ENCODE results near the gene CLASRP.
"Not testable (repeated sequence)": the region's sequence is repeated elsewhere in the genome, so short reads cannot be mapped to it uniquely, and the experiment has no call there.

The CLASRP gene

DNA sequence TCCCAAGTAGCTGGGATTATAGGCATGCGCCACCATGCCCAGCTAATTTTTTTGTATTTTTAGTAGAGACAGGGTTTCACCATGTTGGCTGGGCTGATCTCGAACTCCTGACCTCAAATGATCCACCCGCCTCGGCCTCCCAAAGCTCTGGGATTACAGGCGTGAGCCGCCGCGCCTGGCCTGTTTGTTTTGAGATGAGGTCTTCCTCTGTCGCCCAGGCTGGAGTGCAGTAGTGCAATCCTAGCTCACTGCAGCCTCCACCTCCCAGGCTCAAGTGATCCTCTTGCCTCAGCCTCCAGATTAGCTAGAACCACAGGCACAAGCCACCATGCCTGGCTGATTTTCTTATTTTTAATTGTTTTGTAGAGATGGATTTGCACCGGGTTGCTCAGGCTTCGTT is 67.5 kb downstream of the CLASRP start:
- not testable (repeated sequence) for DNase-seq

DNA sequence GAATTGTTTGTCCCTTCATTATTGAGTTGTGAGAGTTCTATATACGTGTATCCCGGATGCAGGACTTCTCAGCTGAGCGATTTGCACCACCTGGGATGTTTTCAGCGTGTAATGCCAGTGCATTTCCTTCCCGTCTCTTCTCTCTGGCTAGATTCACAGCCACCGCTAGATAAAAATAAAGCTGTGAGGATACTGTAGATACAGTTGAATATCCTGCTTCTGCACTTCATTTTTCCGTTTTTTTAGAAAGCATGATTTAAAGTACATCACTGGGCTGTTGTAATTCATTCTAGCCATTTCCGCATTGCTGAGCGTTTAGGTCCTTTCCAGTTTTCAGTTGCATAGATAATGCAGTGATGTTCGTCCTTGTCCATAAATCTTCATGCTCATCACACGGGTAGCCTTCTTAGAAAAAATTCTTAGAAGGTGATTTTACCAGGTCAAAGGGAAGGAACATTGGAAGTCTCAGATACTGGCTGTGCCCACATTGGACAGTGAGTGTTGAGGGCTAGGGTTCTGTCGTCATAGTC is 68.8 kb downstream of the CLASRP start:
- no peak for DNase-seq

GRCh38 chr19:45110851-45111266 is 72.0 kb downstream of the CLASRP start:
- DNase-seq = no peak

GRCh38 chr19:45112111-45112827 is 73.4 kb downstream of the CLASRP start:
- DNase-seq = no peak

DNA sequence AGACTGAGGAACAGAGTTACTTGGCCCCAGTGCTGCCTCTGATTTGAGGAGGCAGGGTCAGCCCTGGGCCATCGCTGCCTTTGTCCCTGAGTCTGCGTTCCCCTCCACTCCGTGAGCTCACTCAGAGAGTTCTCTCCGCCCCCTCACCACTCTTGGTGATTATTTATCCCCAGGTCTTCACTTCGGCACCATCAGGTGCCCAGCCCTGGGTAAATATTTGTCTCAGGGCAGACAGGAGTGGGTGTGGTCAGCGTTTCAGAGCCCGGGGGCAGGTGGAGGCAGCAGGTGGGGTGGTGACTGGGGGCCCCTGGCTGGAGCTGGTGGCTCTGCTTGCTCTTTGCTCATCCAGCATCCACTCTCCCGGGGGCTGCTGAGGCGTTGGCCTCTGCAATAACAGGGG is 74.8 kb downstream of the CLASRP start:
- no peak for DNase-seq

DNA sequence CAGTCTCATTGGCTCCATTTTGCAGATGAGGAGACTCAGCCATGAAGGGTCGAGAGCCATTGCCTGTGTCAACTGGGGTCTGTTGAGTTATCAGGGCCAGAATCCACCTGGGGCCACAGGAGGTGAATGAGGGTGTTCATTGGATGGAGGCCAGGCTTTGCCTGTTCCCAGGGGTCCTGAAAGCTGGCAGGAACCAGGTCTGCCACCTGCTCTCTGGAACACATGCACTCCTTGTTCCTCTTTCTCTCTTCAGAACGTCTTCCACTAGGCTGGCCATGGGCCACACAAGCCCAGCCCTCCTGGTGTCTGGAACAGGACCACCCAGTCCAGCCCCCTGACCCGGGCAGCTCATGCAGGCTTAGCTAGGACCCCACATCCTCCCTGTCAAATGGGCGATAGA is 75.3 kb downstream of the CLASRP start:
- no peak for DNase-seq

- no peak for DNase-seq
Observed at GRCh38 chr19:45115809-45116615, 77.2 kb downstream of the CLASRP start.

DNA sequence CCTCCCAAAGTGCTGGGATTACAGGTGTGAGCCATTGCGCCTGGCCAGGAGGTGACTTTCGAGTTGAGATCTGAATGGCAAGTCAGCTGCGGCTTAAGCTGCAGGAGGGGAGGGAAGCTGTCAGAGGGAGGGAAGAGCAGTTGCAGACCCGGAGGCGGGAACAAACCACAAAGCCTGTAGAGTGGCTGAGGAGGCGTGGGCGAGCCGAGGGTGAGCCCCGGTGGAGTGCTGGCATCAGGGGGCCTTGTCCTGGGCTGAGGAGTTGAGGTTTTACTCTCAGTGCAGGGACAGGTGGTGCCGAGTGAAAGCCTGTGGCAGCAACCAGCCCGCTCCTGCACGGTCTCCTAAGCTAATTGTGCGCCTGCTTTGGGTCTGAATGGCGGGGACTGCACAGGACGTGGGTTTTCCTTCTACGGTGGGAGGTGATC is 78.3 kb downstream of the CLASRP start:
- DNase-seq = no peak

- no peak for DNase-seq
Observed at GRCh38 chr19:45117671-45118070, 78.8 kb downstream of the CLASRP start.

DNA sequence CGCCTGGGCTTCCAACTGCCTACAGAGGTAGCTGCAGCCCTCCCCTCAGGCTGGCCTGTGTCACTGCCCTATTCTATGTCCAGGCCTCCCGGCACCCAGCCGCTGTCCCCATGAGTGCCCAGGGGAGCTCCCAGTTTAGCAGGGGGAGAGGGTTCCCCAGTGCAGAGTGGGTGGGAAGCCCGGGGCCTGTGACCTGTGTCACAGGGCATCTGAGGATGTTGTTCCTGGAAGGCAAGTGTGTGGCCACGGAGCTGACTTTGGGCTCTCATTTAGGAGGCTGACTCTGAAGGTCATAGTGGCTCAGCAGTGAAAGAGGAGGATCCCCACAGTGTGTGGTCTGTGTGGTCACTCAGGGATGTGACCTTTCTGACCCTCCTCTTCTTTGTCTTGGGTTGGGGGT is 79.3 kb downstream of the CLASRP start:
- no peak for DNase-seq

- not testable (repeated sequence) for DNase-seq
Observed at GRCh38 chr19:45118591-45119355, 79.9 kb downstream of the CLASRP start.

GRCh38 chr19:45119582-45119981 is 80.7 kb downstream of the CLASRP start:
- no peak for DNase-seq

All from activated gamma-delta T cell treated with Interleukin-2 at 50 U/mL for 16 hours (primary cell).